ENCODE results near the gene TNIK. TPM values are rescaled to one million over a fixed set of nuclear protein-coding genes. Genes with fewer than 3 reads are reported as not detected.

The TNIK gene
- total and polyA plus RNA-seq, 2 of the 13 experiments (the other 11 are each of a cell fraction or from before 2014, with no cell fraction given) = 0.15 to 0.22 TPM

- DNase-seq (ENCODE audit: low spot score) (peak; percentile 56), FAIRE-seq (peak; percentile 51), ATAC-seq (peak; percentile 77)
- no peaks in the 10 kb centered on the region for H4K20me1 ChIP-seq (ENCODE audit: insufficient read depth, low read length)
- no peak overlapping the region for H3K4me3 ChIP-seq (replicated peaks in 1 of 3; ENCODE audit: insufficient read depth in 1 of 3, low read depth in 2 of 3, low read length in 3 of 3)
- H3K36me3 ChIP-seq (replicated peaks in 1 of 2; ENCODE audit: control insufficient read depth in 1 of 2, insufficient read depth in 2 of 2, low read length in 2 of 2) = no peaks in the 10 kb centered on the region
- H3K27me3 ChIP-seq (ENCODE audit: control insufficient read depth in 1 of 2, insufficient read depth in 2 of 2, low read length in 2 of 2) = no peaks in the 10 kb centered on the region
- no peak overlapping the region for H3K4me2 ChIP-seq (ENCODE audit: low read depth, low read length)
- no peak overlapping the region for H2AFZ ChIP-seq (ENCODE audit: low read length)
- intact Hi-C loops (cut with micrococcal nuclease; ENCODE audit: unreplicated experiment) = loop anchor here (1.0 to 10.0 kb wide), 3 partner anchors 134 to 652 kb away; no protein-coding TSS in a partner anchor
- H3K79me2 ChIP-seq (ENCODE audit: insufficient read depth, low read length) = no peaks in the 10 kb centered on the region
- peaks cover 34% of the 10 kb centered on the region for H3K4me1 ChIP-seq (ENCODE audit: insufficient read depth, low read length)
- no peak overlapping the region for H3K9ac ChIP-seq (ENCODE audit: insufficient read depth, low read depth, low read length)
- H3K9me3 ChIP-seq (ENCODE audit: low read length) = no peaks in the 10 kb centered on the region
- no TSS peak for BruUV-seq (replicated peaks)
- 18% methylated on average over 4 of the region's 4 CpGs for WGBS (ENCODE audit: low lambda C conversion rate)
- CTCF ChIA-PET (ENCODE audit: low intra/inter-chr PET ratio, low total read pairs) = interaction anchor here (1.4 to 1.7 kb wide), 2 partner anchors 133 to 222 kb away, joined by 7 to 16 read pairs; no protein-coding TSS in a partner anchor
- in situ Hi-C loops (cut with HindIII; ENCODE audit: extremely low pct_ligation_motif_present, low pct_unique_long_range_greater_than_20kb) = no loop called here
- POLR2A ChIA-PET = no interaction called here
- no peak overlapping the region for H3K27ac ChIP-seq (ENCODE audit: extremely low read length, insufficient read depth, low read length)
- TF ChIP-seq FOSL2 (CRISPR knock-in tag; IDR thresholded peaks at IDR 0.05) (no peak), ZNF607 (CRISPR knock-in tag; IDR thresholded peaks at IDR 0.05; ENCODE audit: borderline replicate concordance) (no peak), ZNF383 (CRISPR knock-in tag; IDR thresholded peaks at IDR 0.05; ENCODE audit: borderline replicate concordance) (no peak), NR2C2 (CRISPR knock-in tag; IDR thresholded peaks at IDR 0.05; ENCODE audit: borderline replicate concordance) (no peak), GABPA (IDR thresholded peaks at IDR 0.05; ENCODE audit: low read depth, low read length) (no peak), GABPA (CRISPR knock-in tag; IDR thresholded peaks at IDR 0.05; ENCODE audit: low read depth) (peak; percentile 49), ZNF776 (CRISPR knock-in tag; IDR thresholded peaks at IDR 0.05) (no peak), ZBTB3 (CRISPR knock-in tag; IDR thresholded peaks at IDR 0.05; ENCODE audit: borderline replicate concordance, low read depth) (no peak), ZNF7 (CRISPR knock-in tag; IDR thresholded peaks at IDR 0.05) (0 out of 2 replicates have a peak, but pooled peaks have one; percentile 45), RNF219 (CRISPR knock-in tag; IDR thresholded peaks at IDR 0.05) (no peak), GFI1 (CRISPR knock-in tag; IDR thresholded peaks at IDR 0.05; ENCODE audit: borderline replicate concordance) (no peak), AKAP8 (CRISPR knock-in tag; IDR thresholded peaks at IDR 0.05) (no peak), ZNF263 (CRISPR knock-in tag; IDR thresholded peaks at IDR 0.05) (peak; percentile 75), ZNF614 (CRISPR knock-in tag; IDR thresholded peaks at IDR 0.05; ENCODE audit: borderline replicate concordance) (no peak), FOXO1 (CRISPR knock-in tag; IDR thresholded peaks at IDR 0.05) (0 out of 2 replicates have a peak, but pooled peaks have one; percentile 18), ZBTB14 (CRISPR knock-in tag; IDR thresholded peaks at IDR 0.05) (no peak), RARA (CRISPR knock-in tag; IDR thresholded peaks at IDR 0.05) (0 out of 2 replicates have a peak, but pooled peaks have one; percentile 13)
- TF ChIP-seq, protein P1, sequence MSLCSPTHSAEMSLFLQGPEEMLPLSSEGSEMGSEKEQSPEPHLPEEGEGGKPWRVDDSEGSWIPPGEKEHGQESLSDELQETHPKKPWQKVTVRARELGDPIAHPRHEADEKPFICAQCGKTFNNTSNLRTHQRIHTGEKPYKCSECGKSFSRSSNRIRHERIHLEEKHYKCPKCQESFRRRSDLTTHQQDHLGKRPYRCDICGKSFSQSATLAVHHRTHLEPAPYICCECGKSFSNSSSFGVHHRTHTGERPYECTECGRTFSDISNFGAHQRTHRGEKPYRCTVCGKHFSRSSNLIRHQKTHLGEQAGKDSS (CRISPR knock-in tag; IDR thresholded peaks at IDR 0.05; ENCODE audit: borderline replicate concordance, low read depth) = 0 out of 2 replicates have a peak, but pooled peaks have one; percentile 21
- TF ChIP-seq, protein P2, sequence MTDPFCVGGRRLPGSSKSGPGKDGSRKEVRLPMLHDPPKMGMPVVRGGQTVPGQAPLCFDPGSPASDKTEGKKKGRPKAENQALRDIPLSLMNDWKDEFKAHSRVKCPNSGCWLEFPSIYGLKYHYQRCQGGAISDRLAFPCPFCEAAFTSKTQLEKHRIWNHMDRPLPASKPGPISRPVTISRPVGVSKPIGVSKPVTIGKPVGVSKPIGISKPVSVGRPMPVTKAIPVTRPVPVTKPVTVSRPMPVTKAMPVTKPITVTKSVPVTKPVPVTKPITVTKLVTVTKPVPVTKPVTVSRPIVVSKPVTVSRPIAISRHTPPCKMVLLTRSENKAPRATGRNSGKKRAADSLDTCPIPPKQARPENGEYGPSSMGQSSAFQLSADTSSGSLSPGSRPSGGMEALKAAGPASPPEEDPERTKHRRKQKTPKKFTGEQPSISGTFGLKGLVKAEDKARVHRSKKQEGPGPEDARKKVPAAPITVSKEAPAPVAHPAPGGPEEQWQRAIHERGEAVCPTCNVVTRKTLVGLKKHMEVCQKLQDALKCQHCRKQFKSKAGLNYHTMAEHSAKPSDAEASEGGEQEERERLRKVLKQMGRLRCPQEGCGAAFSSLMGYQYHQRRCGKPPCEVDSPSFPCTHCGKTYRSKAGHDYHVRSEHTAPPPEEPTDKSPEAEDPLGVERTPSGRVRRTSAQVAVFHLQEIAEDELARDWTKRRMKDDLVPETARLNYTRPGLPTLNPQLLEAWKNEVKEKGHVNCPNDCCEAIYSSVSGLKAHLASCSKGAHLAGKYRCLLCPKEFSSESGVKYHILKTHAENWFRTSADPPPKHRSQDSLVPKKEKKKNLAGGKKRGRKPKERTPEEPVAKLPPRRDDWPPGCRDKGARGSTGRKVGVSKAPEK (CRISPR knock-in tag; IDR thresholded peaks at IDR 0.05; ENCODE audit: borderline replicate concordance) = no peak
Observed at GRCh38 chr3:171183042-171183441, 277.2 kb downstream of the TNIK start.

All from HepG2 (cell line).